ENCODE data around the gene NOD2.

NOD2 gene

GRCh38 chr16:50743581-50744225 lies 50.3 kb downstream of the NOD2 start:
- DNase-seq = no peak

GRCh38 chr16:50744881-50745280 lies 51.5 kb downstream of the NOD2 start:
- no peak for DNase-seq

- DNase-seq = no peak
Measured at GRCh38 chr16:50745940-50746339, 52.5 kb downstream of the NOD2 start.

DNA sequence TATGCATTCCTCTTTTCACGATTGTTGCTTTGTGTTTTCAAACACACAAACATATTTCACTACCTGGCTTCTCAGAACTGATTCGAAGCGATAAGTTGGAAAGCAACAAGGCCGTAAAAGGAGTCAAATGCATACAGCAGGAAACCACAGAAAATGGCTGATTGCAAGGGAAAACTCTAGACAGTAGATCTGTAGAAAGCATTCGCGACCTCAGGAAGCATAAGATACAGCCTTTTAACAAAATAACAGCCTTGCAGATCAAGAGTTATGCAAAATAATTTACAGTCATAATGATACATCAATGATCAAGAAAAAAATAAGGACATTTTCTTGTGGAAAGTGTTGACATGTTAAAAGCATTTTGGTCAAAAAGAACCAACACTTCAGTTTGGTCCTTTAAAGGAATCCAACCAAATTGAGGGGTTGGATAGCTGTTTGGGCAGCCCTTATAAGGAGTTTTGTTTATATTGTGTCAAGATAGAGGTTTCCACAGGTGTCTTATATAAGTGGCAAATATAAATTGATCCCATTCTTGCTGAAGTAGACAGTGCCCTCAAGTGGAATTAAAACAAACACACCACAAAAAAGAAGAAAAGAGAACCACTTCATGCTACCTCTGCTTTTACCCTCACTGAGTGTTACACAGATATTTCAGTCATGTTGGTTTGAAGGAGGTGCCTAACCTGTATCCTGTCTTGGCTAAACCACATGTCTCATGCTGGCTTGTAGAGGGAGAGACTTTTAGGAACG lies 54.0 kb downstream of the NOD2 start:
- DNase-seq = no peak

GRCh38 chr16:50751528-50751927 lies 58.1 kb downstream of the NOD2 start:
- DNase-seq = no peak

GRCh38 chr16:50752471-50753235 lies 59.2 kb downstream of the NOD2 start:
- DNase-seq = no peak

DNA sequence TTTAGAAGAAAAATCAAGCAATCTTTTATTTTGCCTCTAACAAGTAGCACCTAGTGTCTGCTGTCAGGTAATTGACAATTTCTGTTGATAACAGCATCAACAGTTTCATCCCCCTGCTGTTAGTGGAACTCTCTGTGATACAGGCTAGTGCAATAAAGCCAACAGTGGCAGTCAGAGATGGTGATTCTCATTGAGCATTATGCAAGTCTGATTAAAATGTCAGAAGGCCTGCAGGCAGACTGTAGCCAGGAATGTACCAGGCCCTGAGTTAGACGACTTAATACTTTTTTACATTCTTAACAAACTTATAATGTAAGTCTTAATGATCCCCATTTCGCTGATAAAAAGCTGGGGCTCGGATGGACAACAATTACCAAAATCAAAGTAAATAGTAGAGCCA lies 63.1 kb downstream of the NOD2 start:
- no peak for DNase-seq

GRCh38 chr16:50761267-50761666 lies 67.9 kb downstream of the NOD2 start:
- DNase-seq = no peak

DNA sequence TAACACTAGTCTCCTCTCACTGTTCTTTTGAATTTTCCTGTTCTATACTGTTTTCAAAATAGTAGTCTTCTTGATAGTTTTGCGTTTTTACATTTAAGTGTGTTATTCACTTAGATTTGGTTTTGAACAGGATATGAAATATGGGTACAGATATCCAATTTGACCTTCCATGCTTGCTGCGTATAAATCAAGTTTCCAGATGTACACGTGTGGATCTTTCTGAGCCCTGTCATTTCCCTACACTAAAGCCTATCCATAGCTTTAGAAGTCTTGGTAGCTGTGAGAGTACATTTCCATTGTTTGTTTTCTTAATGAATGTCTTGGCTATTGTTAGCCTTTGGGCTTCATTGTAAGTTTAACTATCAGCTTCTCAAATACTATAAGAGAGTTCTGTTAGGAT lies 68.8 kb downstream of the NOD2 start:
- no peak for DNase-seq

GRCh38 chr16:50763211-50763610 lies 69.8 kb downstream of the NOD2 start:
- no peak for DNase-seq

GRCh38 chr16:50765260-50765659 lies 71.9 kb downstream of the NOD2 start:
- no peak for DNase-seq

DNA sequence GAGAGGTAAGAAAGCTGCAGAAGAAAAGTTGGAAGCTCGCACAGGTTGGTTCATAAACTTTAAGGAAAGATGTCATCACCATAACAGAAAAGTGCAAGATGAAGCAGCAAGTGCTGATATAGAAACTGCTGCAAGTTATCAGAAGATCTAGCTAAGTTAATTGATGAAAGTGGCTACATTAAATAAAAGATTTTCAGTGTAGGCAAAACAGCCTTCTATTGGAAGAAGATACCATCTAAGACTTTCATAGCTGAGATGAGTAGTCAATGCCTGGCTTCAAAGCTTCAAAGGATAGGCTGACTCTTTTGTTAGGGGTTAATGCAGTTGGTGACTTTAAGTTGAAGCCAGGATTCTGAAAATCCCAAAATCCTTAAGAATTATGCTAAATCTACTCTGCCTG lies 72.5 kb downstream of the NOD2 start:
- DNase-seq = no peak

DNA sequence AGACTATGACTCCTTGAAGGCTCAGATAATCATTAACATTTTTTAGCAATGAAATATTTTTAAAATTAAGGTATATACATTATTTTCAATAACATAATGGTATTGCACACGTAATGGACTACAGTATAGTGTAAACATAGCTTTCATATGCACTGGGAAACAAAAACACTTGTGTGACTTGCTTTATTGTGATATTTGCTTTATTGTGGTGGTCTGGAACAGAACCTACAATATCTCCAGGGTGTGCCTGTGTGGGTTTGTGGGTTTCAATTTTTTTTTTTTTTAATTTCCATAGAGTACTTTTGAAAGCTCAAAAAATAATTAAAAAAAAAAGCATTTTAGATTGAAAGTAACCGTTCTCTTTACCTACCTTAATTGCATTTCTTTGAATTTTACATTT lies 73.8 kb downstream of the NOD2 start:
- DNase-seq = no peak

- no peak for DNase-seq
Measured at GRCh38 chr16:50771366-50771765, 78.0 kb downstream of the NOD2 start.

GRCh38 chr16:50774405-50774804 lies 81.0 kb downstream of the NOD2 start:
- DNase-seq = no peak

GRCh38 chr16:50774960-50775359 lies 81.6 kb downstream of the NOD2 start:
- DNase-seq = no peak

- DNase-seq = no peak
Measured at GRCh38 chr16:50776037-50776436, 82.6 kb downstream of the NOD2 start.

DNA sequence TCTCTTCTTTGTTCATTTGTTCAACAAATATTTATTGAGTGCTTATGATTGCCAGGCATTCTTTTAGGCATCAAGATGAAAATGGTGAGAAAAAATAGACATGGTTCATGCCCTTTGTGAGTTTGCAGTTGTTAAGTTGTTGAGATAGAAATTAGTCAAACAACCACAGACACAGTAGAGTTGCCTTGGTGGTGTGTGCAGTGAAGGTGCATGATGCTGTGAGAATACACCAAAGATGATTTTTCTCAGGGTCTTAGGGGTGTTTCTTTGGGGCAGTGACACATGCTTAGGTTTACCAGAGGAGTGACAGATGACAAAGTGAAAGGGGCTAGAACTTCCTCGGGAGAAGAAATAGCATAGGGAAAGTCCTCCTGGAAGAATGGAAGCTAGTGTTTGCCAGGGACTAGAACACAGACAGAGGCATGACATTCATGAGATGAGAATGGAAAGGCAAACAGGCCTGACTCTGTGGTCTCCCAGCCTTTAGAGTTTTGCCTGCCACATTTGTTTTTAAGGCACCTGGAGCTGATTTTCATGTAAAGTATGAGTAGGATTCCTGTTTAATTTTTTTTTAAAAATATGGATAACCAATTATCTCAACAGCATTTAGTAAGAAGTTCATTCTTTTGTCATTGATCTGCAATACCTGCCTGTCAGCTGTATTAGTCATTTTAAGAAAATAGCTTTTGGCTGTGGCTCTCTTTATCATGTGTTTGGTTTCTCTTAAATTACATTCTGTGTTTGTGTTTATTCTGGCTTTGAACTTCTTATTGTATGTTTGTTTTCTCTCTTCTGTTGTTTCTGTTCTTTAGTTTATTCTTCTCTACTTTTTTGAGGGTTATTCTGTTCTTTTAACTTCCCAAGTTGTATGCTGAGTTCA lies 85.1 kb downstream of the NOD2 start:
- DNase-seq = no peak

DNA sequence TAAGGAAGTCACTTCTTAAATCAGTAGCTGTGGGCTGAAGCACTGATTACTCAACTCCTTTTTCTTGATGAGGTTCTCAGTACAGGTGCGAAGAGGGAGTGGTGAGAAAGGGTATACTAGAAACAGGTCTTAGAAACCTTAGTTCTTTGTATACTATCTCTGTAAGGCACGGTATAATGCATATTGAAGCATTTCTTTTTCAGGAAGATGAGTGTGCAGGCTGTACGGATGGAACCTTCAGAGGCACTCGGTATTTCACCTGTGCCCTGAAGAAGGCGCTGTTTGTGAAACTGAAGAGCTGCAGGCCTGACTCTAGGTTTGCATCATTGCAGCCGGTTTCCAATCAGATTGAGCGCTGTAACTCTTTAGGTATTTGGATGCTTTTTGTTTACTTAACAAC lies 87.6 kb downstream of the NOD2 start:
- no peak for DNase-seq

DNA sequence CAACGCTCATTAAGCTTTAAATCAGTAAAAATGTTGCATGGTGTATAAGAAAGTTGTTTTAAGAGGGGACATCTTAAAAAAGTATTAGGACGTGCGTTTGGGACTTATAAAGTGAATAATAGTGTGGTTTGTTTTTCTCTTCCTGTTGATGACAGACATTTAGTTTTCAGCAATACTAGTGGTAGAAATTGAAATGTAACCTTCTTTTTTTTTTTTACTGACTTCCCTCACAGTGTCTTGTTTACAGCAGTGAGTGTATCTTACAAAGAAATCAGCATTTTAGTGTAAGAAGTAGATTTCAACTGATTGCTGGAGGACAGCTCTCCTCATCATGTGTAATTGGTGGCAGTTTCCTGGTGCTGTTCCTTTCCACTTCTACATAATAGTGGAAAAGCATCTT lies 88.1 kb downstream of the NOD2 start:
- no peak for DNase-seq

Measured in activated naive CD4-positive, alpha-beta T cell treated with anti-CD3 and anti-CD28 coated beads, Interleukin-2, amount 50 U/mL, for 16 hours (primary cell).